HepG2 (cell line): ENCODE measurements around the gene SLC44A4. TPM values are rescaled to one million over a fixed set of nuclear protein-coding genes. Genes with fewer than 3 reads are reported as not detected.

Source experiments
- AHDC1 ChIP-seq: sonication (generic); formaldehyde crosslinking; IDR thresholded peaks from 2 replicates; pipeline ENCODE4 v1.5.1; 2020; ENCODE audit warnings: mild to moderate bottlenecking, missing genetic modification reagents, borderline replicate concordance
- BRCA1 ChIP-seq: sonication (generic); formaldehyde crosslinking; IDR thresholded peaks from 2 replicates; pipeline ENCODE4 v1.4.0; 2020; ENCODE audit warnings: missing genetic modification reagents
- FOXP4 ChIP-seq: sonication (generic); formaldehyde crosslinking; IDR thresholded peaks from 2 replicates; pipeline ENCODE4 v1.4.0; 2020; ENCODE audit warnings: missing genetic modification reagents
- JUND ChIP-seq: sonication (generic); formaldehyde crosslinking; IDR thresholded peaks from 2 replicates; pipeline ENCODE4 v1.8.0; 2022; ENCODE audit warnings: mild to moderate bottlenecking, missing genetic modification reagents
- MTF2 ChIP-seq: sonication (generic); formaldehyde crosslinking; IDR thresholded peaks from 2 replicates; pipeline ENCODE4 v1.5.0; 2020; ENCODE audit warnings: missing genetic modification reagents, borderline replicate concordance
- PREB ChIP-seq: sonication (generic); formaldehyde crosslinking; IDR thresholded peaks from 2 replicates; pipeline ENCODE4 v1.4.0; 2020; ENCODE audit warnings: missing genetic modification reagents
- RFXAP ChIP-seq: sonication (generic); formaldehyde crosslinking; IDR thresholded peaks from 2 replicates; pipeline ENCODE4 v1.4.0; 2020; ENCODE audit warnings: missing genetic modification reagents, borderline replicate concordance
- TFDP1 ChIP-seq: IDR thresholded peaks from 2 replicates; pipeline ENCODE4 v1.6.1; 2016; ENCODE audit warnings: missing compliant biosample characterization, missing genetic modification reagents, borderline replicate concordance
- ZNF574 ChIP-seq: sonication (generic); formaldehyde crosslinking; IDR thresholded peaks from 2 replicates; pipeline ENCODE4 v1.4.0; 2020; ENCODE audit warnings: missing genetic modification reagents
- ZNF704 ChIP-seq: sonication (generic); formaldehyde crosslinking; IDR thresholded peaks from 2 replicates; pipeline ENCODE4 v1.8.1; 2023; ENCODE audit warnings: mild to moderate bottlenecking, inconsistent platforms, moderate library complexity, missing genetic modification reagents, borderline replicate concordance
- ZNF747 ChIP-seq: sonication (generic); formaldehyde crosslinking; IDR thresholded peaks from 2 replicates; pipeline ENCODE4 v1.8.1; 2023; ENCODE audit warnings: missing genetic modification reagents, mild to moderate bottlenecking, borderline replicate concordance
- polyA plus RNA-seq, 8 experiments: library from polyadenylated mRNA; depleted of rRNA in 3 of 8; stranded (reverse) in 7 of 8; unstranded in 1 of 8; fragments of >200 nt; fragmentation: Illumina TruSeq in 4 of 8; extraction: Trizol in 4 of 8; gene quantifications; 2 replicates each; pipeline versions ENCODE4 v1.2.1 to v1.2.3, GENCODE V29; 2011 to 2016; ENCODE audit warnings: low read depth in 4 of 8, missing spikeins in 1 of 8, mixed read lengths in 1 of 8; ENCODE audit not compliant: insufficient read depth in 1 of 8
- total RNA-seq, 5 experiments: library from RNA; depleted of rRNA; stranded (reverse); fragments of >200 nt; fragmentation: Illumina TruSeq; extraction: Trizol; gene quantifications; 2 replicates each; pipeline ENCODE4 v1.2.3, GENCODE V29; 2016; ENCODE audit warnings: low read depth in 1 of 5

SLC44A4 gene
- total and polyA plus RNA-seq, 2 of the 13 experiments (the other 11 are each of a cell fraction or from before 2014, with no cell fraction given) = 3.5 to 5.9 TPM

GRCh38 chr6:31900917-31901414 is 22.2 kb upstream of the SLC44A4 start (continued):
- 0 out of 2 replicates have a peak, but pooled peaks have one; percentile 42 for TF ChIP-seq ZNF704 (CRISPR knock-in tag)
- no peak for TF ChIP-seq JUND (CRISPR knock-in tag)
- 0 out of 2 replicates have a peak, but pooled peaks have one; percentile 12 for TF ChIP-seq FOXP4
- TF ChIP-seq PREB (CRISPR knock-in tag) = 0 out of 2 replicates have a peak, but pooled peaks have one; percentile 63
- peak; percentile 59; the same call in 1 of the 2 replicates for TF ChIP-seq RFXAP (CRISPR knock-in tag)
- TF ChIP-seq MTF2 (CRISPR knock-in tag) = 0 out of 2 replicates have a peak, but pooled peaks have one; percentile 54
- TF ChIP-seq ZNF747 (CRISPR knock-in tag) = 0 out of 2 replicates have a peak, but pooled peaks have one; percentile 52
- no peak for TF ChIP-seq AHDC1 (CRISPR knock-in tag)
- 0 out of 2 replicates have a peak, but pooled peaks have one; percentile 12 for TF ChIP-seq TFDP1 (CRISPR knock-in tag)
- TF ChIP-seq BRCA1 (CRISPR knock-in tag) = 0 out of 2 replicates have a peak, but pooled peaks have one; percentile 51
- peak; percentile 39 for TF ChIP-seq ZNF574
